Stimulated activated CD4-positive, alpha-beta T cell treated with anti-CD3 and anti-CD28 coated beads, TNF-alpha, amount 100 ng/mL, for 48 hours (primary cell): ENCODE data around the gene GPR34.

ENCODE experiments used
- DNase-seq, 3 donors: peaks; one replicate each; pipeline ENCODE4 v3.0.0-alpha.2; 2020; ENCODE audit warnings: low read depth in 3 of 3

Gene GPR34

DNA sequence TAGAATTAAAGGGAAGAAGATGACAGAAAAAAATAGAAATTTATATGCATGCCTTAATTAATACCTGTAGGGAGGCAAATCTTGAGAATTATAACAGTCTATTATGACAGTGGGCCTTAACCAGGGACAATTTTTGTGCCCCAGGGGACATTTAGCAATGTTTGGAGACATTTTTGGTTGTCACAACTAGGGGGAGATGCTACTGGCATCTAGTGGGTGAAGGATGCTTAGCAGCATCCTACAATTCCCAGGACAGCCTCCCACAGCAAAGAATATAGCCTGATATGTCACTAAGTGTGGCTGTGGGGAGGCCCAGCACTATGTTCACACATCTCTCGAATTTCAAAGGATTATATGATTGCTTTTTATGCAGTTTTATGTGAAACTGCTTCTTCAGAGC is 45.8 kb downstream of the GPR34 start:
- no peak for DNase-seq

GRCh38 chrX:41737065-41737464 is 48.3 kb downstream of the GPR34 start:
- no peak for DNase-seq

GRCh38 chrX:41739871-41740270 is 51.1 kb downstream of the GPR34 start:
- DNase-seq = no peak
